AG10803 (cell line): ENCODE measurements around the gene LGR4.

Experiments
- DNase-seq: peaks from one replicate; pipeline ENCODE4 v3.0.0; 2010; ENCODE audit warnings: low read depth
- H3K4me3 ChIP-seq: 2 replicates; pipeline ENCODE4 v1.5.1; 2011; ENCODE audit warnings: mild to moderate bottlenecking, low read length, control low read depth
- CTCF ChIP-seq: conservative IDR thresholded peaks from 2 replicates; pipeline ENCODE4 v1.5.1; 2011; ENCODE audit warnings: mild to moderate bottlenecking, low read length, control low read depth, inconsistent platforms

LGR4 gene

GRCh38 chr11:27379449-27379848 lies 93.1 kb downstream of the LGR4 start:
- TF ChIP-seq CTCF, result no peak
- no peak overlapping the region for H3K4me3 ChIP-seq
- no peak for DNase-seq

DNA sequence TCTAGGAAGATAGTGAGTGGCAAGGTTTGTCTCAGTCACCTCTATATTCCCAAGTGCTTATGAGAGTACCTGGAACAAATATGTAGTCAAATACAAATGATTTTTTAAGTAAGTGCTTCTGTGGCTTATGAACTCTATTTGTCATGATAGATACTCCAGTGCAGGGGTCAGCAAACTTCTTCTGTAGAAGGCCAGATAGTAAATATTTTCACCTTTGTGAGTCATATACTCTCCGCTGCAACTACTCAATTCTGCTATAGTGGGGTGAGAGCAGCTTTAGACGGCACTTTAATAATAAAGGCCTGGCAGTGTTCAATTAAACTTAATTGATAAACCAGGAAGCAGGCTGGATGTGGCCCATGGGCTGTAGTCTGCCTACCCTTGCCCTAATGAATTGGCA lies 97.2 kb downstream of the LGR4 start:
- no peak for TF ChIP-seq CTCF
- H3K4me3 ChIP-seq, result no peak overlapping the region
- DNase-seq, result no peak

- no peak overlapping the region for H3K4me3 ChIP-seq
- no peak for TF ChIP-seq CTCF
- no peak for DNase-seq
Measured at GRCh38 chr11:27373856-27374602, 98.6 kb downstream of the LGR4 start.

DNA sequence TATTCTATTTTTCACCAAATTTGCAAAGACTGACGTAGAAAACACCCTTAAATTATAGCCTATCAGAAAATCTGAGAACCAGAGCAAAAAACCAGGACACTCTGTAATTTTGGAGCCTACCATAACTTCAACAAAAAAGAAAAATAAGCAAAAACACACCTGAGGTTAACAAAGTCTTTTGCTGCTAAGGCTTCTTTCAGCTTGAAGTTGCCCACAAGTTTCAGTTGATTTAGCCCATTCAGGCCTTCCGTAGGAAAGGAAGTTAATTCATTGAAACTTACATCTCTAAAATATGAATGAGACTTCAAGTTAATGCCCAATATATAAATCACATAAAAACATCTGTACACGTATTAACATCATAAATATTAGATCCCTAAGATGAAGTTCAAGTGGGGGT lies 99.2 kb downstream of the LGR4 start:
- no peak overlapping the region for H3K4me3 ChIP-seq
- no peak for DNase-seq
- no peak for TF ChIP-seq CTCF

- no peak for TF ChIP-seq CTCF
- no peak overlapping the region for H3K4me3 ChIP-seq
- DNase-seq, result no peak
Measured at GRCh38 chr11:27372164-27372563, 100.4 kb downstream of the LGR4 start.

- DNase-seq, result no peak
- no peak overlapping the region for H3K4me3 ChIP-seq
- TF ChIP-seq CTCF, result no peak
Measured at GRCh38 chr11:27371489-27371888, 101.1 kb downstream of the LGR4 start.

DNA sequence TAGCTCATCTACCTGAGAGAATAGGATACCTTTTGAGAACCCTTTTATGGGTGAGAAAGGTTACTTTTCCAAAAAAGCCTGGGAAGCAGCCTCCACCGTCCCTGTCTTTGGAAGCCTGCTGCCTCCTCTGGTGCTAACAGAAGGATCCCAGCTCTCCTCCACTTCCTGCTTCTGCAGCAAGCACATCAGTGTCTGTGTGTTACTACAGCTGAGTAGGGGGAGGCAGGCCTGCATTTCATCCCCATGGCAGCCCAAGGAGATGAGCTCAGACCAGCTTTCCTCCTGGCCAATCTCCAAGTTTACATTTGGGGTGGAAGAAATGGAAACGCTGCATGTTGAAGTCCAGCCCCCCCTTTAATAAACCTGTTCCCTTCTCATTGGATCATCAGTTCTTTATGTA lies 102.2 kb downstream of the LGR4 start:
- TF ChIP-seq CTCF, result no peak
- no peak overlapping the region for H3K4me3 ChIP-seq
- no peak for DNase-seq
